OCI-LY7 (cell line): Measurements from ENCODE around the gene TM4SF4.

Source experiments
- EZH2phosphoT487 ChIP-seq: fragments of 200-600 bp; sonication (generic); IDR thresholded peaks from 2 replicates; pipeline ENCODE4 v1.6.1; 2018; ENCODE audit warnings: low read depth, borderline replicate concordance, mild to moderate bottlenecking, mixed run types, antibody characterized with exemption, low read length, moderate library complexity, mixed read lengths
- TF ChIP-seq, protein P1 (sequence below): fragments of 200-600 bp; sonication (generic); conservative IDR thresholded peaks from 2 replicates; pipeline ENCODE4 v1.5.1; 2014; ENCODE audit warnings: mild to moderate bottlenecking, antibody characterized with exemption, low read length, moderate library complexity, mixed read lengths

DNA sequence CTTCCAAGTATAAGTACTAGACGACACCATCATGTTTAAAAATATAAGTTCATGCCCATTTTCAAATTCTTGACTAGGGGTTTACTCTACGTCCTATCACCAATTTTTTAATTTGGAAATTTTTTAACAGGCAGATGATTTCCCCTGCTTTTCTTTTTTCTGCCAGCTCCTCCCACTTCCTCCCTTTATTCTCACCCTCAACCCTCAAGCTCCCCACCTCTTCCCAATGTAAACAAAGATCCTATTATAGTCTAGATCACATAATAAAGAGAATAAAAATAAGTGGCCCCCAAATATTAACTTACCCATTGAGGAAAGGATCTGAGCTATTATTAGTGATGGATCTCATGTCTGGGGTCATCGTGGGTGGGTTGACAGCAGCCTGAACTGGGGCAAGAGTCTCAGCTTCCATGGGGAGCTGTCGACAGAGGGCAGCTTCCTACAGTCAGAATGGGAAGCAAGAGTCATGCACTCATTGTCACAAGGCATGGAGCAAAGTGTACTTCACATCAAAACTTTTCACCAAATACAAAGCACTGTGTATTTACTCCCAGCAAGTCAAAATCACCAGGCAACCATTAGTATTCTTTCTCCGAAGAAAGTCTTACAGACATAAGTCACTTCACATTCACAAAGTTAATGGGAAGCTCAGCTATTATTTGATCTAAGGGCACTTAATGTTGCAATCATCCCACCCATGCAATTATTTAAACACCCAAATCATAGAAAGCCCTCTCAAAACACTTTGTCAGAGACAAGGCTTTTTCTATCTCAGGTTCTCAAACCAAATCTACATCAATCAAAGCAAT, 53.2 kb downstream of the TM4SF4 start:
- TF ChIP-seq, protein P1, sequence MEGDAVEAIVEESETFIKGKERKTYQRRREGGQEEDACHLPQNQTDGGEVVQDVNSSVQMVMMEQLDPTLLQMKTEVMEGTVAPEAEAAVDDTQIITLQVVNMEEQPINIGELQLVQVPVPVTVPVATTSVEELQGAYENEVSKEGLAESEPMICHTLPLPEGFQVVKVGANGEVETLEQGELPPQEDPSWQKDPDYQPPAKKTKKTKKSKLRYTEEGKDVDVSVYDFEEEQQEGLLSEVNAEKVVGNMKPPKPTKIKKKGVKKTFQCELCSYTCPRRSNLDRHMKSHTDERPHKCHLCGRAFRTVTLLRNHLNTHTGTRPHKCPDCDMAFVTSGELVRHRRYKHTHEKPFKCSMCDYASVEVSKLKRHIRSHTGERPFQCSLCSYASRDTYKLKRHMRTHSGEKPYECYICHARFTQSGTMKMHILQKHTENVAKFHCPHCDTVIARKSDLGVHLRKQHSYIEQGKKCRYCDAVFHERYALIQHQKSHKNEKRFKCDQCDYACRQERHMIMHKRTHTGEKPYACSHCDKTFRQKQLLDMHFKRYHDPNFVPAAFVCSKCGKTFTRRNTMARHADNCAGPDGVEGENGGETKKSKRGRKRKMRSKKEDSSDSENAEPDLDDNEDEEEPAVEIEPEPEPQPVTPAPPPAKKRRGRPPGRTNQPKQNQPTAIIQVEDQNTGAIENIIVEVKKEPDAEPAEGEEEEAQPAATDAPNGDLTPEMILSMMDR = no peak
- TF ChIP-seq EZH2phosphoT487 = no peak
